ENCODE data around the gene GPC1.

The GPC1 gene

DNA sequence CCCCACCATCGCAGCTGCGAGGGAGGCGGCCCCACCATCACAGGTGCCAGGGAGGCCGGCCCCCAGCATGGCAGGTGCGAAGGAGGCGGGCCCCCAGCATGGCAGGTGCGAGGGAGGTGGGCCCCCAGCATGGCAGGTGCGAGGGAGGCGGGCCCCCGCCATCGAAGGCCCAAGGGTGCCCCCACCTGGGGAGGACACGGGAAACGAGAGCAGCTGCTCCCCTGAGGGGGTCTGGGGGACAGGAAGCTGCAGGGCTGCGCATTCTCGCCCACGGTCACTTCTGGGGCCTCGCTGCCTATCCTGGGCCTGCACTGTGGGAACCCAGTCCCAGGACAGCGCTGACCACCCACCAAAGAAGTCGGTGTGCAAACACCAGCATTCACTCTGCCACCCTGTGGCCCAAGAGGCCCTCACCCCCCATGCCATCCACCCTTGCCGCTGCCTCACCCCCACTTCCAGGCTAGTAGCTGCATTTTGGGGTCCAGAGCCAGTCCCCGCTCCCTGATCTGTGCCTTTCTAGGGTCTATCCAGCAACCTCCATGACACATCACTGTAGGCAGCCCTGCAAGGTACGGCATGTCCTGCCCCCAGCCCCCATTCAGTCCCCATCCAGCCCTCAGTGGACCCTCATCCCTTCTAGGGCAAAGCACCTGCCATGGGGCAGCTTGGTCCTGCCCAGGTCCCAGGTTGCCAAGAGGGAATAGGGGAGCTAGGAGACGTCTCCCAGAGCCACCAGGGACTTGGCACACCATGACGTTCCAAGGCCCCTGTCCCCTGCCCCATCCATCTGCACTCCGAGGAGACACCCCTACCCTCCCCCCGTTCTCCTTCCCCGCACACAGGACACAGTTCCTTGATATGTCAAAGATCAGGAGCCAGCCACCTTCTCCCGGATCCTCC, 24.0 kb upstream of the GPC1 start:
- DNase-seq, result no peak
- in situ Hi-C loops (cut with MboI; ENCODE audit: low pct_unique_long_range_greater_than_20kb, low sequenced_read_pairs), result no loop called here

DNA sequence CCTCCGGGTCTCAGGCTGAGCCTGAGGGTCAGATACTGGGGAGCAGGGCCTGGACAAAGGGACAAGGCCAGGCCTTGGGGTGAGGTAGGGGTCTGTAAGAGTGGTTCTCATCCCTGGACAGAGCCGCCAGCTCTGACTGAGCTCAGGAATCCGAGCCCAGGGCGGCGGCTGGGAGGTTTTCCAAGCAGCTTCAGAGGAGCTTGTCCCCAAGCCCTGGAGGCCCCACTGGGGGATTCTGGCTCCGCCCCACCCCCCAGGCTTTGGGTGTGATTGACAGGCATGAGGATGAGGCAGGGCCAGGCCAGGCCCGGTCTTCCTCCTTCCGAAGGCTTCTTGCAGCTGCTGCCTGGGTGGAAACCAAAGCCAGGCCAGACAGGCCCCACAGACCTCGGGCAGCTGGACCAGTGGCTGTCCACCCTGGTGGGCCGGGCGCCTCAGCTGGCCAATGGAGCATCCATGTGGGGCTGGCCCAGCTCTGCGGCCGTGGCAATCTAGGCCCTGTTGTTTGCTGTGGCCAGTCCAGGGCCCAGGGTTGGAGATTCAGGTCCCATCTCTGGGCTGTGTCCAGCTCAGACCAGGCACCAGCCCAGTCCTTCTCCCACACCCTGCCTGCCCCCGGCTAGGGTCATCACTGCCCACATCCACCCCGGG, 23.1 kb upstream of the GPC1 start:
- in situ Hi-C loops (cut with MboI; ENCODE audit: low pct_unique_long_range_greater_than_20kb, low sequenced_read_pairs), result no loop called here
- DNase-seq, result no peak

DNA sequence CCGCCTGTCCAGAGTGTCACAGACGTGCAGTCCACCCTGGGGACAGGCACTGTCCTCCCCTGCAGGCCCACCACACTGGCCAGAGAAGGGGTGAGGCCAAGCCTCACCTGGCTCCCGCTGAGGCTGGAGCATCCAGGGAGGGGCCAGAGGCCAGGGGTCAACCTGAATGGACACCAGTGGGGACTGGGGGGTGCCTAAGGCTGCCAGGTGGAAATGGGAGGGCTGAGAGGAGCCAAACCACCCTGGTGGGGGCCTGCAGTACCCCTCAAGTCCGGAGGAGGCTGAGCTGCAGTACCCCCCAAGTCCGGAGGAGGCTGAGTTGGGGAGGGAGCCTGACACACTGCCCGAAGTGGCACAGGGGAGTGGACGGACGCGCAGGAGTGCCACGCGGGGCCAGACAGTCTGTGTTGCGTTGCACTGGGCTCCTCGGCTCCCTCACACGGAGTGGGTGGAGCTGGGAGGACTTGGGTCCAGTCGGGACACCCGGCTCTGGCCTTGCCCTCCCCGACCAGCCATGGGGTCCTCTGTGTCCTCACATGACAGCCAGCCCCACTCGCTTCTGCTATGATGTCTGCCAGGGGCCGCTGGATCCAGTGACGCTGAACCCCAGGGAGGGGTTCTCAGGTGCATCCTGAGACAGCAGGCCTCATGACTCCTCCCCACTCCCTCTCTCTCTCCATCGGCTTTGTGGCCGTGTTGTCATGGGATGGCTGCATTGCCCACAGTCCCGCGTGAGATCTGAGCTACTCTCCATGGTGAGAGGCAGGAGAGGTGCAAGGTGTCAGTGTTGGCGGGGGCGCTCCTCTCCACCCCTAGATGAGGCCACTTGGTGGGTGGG, 22.3 kb upstream of the GPC1 start:
- in situ Hi-C loops (cut with MboI; ENCODE audit: low pct_unique_long_range_greater_than_20kb, low sequenced_read_pairs), result no loop called here
- no peak for DNase-seq

DNA sequence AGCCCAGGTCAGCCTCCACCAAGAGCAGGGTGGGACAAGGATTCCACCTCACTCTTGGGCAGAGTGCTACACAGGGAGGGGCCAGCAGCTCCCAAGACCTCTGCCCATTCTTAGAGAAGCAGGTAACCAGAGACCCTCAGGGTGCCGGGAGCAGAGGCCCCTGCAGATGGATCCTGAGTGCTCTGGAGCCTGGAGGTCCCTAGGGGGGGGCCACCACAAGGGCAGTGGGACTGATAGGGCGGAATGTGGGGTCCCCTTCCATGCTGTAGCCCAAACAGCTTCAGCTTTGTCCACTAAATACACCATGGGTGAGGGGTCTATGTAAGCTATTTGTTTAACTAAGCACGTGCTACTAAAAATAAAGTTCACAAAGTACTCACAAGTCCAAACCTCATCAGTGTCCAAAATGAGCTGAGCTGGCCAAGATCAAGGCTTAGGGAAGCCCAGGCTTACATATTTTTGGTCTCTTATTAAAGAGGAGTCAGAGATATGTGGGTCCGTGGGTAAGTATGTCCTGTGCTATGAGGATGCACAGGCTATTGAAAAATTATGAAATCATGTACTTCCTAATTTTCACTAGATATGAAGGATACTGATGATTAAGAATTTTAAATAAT, 21.5 kb upstream of the GPC1 start:
- in situ Hi-C loops (cut with MboI; ENCODE audit: low pct_unique_long_range_greater_than_20kb, low sequenced_read_pairs), result no loop called here
- DNase-seq, result no peak

DNA sequence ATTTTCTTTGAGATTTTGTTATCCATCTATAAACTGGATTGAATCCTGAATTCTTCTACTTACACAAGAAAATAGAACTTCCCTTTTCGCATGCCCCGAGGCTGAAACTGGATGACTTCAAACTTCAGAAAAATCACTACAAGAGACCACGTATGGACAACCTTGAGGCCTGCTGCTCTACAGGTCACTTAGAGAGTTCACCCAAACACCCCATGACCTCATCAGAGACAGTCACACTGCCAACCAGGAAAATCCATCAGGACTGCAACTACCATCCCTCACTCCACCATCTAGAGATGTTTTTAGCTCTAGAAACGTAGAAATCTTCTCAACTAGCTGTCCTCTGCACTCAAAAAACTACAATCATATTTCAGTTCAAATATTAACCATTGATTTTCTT, 18.6 kb upstream of the GPC1 start:
- DNase-seq, result no peak
- in situ Hi-C loops (cut with MboI; ENCODE audit: low pct_unique_long_range_greater_than_20kb, low sequenced_read_pairs), result no loop called here

DNA sequence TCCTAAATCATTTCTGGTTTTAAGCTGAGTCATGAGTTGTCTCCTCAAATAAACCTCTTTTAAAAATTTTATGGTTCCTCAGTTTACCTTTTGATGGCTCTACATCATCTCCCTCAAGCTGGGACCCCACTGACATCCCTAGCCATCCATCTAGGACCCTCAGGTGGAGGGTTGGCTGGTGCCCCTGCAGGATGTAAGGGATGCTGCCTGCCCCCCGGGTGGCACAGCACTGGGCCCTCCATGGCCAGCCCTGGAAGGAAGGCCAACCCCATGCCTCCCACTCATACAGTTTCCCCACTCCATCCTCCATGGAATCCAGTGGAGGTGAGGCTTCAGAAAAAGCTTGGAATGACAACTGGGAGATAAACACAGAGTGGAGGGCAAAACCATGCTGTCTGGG, 17.2 kb upstream of the GPC1 start:
- in situ Hi-C loops (cut with MboI; ENCODE audit: low pct_unique_long_range_greater_than_20kb, low sequenced_read_pairs), result no loop called here
- no peak for DNase-seq

DNA sequence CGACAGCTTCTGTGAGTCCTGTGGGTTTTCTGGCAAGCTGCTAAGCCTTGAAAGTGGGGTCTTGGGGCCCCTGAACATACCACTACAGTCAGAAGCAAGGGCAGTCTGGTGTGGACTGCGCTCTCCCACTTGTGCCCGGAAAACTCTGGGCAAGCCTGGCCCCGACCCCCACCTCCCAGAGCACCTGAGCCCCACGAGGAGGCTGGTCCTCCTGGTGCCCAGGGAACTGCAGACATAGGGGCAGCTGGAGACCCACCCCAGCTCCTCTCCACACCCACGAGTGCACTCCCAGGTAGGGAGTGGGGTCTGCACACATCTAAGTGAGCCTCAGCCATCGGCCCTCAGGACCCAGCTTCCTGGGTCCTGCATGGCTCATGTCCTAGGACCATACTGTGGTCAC, 16.2 kb upstream of the GPC1 start:
- DNase-seq, result no peak
- in situ Hi-C loops (cut with MboI; ENCODE audit: low pct_unique_long_range_greater_than_20kb, low sequenced_read_pairs), result no loop called here

DNA sequence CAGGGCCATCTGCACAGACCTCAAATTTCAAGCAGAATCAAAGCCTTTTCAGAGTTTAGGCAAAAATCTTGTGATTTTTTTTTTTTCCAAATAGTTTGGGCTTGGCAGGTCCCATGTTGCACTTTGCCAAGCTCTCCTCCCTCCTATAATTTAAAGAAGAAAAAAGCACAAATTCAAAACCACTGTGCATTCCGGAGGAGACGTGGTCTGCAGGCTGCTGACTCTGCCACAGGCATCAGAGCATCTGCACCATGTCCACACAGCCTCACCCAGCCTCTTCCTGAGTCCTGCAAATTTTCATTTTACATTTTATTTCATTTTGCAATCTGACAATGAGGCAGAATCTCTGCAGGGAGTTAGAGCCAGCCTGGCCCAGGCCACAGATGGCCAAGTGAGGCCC, 15.7 kb upstream of the GPC1 start:
- DNase-seq, result no peak
- in situ Hi-C loops (cut with MboI; ENCODE audit: low pct_unique_long_range_greater_than_20kb, low sequenced_read_pairs), result no loop called here

DNA sequence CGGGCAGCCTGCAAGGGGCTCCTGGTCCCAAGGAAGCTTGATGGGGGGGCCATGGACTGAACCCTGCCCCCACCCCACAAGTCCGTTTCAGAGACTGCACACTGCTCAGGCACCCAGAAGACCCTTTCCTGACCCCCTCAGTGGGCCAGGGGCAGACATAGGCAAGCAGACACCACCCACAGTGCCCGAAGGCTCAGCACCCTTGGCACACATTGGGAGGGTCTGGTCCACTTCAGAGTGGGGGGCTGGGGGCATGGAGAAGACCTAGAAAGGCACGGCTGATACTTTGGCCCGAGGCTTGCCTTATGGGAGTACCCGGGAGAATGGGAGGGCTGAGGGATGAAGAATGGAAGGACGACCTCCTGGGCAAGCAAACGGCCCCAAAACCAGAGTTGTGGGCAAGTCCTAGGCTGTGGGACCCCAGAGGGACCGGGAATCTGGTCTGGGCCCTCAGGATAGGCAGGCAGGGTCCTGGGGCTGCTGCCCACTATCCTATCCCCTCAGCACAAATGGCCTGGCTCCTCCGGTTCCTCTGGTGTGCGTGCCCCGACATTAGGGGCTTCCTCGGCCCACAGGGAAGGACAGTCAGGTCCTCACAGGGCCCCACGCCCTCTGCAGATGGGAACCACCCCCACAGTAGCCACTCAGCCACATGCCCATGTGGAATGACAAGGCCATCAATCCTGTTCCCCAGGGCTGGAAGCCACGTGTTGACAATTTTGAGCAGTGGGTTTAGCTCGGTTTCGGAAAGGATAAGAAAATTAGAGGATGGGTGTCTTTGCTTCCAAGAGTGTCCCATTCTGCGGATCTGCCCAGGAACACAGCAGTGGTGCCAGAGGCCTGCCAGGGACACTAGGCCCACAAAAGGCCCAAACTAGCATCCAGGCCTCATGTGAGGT, 15.0 kb upstream of the GPC1 start:
- no peak for DNase-seq
- in situ Hi-C loops (cut with MboI; ENCODE audit: low pct_unique_long_range_greater_than_20kb, low sequenced_read_pairs), result no loop called here

DNA sequence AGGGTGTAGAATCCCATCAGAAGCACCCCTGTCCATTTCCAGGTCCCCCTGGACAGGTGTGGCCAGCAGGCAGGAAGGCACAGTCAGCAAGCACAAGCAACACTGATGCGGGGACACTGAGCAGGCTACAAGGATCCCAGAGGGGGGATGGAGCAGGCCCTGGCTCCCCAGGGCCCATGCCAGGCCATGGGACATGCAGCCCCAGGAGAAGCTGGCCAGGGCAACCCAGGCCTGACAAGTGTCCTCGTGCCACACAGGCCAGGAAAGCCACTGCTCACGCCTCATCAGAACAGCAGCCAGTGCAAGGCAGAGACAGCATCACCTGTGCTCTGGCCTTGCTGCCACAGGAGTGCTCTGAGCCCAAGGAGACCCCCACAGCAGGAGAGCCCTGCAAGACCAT, 14.1 kb upstream of the GPC1 start:
- in situ Hi-C loops (cut with MboI; ENCODE audit: low pct_unique_long_range_greater_than_20kb, low sequenced_read_pairs), result no loop called here
- no peak for DNase-seq

DNA sequence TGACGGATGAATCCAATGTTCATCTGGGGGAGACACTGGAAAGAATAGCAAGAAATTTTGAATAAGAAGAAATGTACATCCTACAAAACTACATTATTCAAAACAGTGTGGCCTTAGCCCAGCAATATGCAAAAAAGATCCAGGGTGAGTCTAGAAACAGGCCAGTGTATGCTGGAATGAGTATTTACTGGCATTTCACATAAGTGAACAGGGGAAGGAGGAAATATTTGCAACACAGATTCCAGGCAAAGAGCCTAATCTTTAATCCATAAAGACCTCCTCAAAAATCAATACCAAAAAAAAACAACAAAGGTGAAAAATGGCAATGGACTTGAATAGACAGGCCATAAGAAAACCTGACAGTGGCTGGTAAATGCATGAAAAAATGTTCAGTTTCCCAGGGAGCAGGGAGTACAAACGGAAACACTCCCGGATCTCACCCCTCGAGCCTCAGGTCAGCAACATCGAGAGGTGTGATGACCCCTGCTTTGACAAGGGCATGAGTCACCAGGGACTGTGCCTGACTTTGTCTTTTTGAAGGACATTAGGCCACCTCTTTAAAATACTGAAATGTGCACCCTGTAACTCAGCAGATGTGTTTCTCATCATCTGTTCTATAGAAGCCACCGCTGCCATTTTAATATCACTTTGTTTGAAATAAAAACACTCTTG, 12.7 kb upstream of the GPC1 start:
- in situ Hi-C loops (cut with MboI; ENCODE audit: low pct_unique_long_range_greater_than_20kb, low sequenced_read_pairs), result no loop called here
- no peak for DNase-seq

DNA sequence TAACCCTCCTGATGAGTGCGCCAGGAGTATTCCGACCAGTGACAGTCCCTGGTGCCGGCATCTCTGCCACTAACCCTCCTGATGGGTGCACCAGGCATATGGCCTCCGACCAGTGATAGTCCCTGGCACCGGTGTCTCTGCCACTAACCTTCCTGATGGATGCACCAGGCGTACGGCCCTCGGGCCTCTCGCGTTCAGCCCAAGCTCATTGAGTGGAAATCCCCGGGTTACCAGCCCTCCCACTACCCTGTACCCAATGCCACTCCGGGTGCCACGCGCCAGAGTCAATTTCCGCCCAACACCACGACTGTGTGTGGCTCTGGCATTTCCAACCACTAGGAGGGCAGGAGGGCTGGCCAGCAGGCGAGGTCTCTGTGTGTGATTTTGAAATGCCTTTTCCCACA, 11.7 kb upstream of the GPC1 start:
- in situ Hi-C loops (cut with MboI; ENCODE audit: low pct_unique_long_range_greater_than_20kb, low sequenced_read_pairs), result no loop called here
- DNase-seq, result no peak

DNA sequence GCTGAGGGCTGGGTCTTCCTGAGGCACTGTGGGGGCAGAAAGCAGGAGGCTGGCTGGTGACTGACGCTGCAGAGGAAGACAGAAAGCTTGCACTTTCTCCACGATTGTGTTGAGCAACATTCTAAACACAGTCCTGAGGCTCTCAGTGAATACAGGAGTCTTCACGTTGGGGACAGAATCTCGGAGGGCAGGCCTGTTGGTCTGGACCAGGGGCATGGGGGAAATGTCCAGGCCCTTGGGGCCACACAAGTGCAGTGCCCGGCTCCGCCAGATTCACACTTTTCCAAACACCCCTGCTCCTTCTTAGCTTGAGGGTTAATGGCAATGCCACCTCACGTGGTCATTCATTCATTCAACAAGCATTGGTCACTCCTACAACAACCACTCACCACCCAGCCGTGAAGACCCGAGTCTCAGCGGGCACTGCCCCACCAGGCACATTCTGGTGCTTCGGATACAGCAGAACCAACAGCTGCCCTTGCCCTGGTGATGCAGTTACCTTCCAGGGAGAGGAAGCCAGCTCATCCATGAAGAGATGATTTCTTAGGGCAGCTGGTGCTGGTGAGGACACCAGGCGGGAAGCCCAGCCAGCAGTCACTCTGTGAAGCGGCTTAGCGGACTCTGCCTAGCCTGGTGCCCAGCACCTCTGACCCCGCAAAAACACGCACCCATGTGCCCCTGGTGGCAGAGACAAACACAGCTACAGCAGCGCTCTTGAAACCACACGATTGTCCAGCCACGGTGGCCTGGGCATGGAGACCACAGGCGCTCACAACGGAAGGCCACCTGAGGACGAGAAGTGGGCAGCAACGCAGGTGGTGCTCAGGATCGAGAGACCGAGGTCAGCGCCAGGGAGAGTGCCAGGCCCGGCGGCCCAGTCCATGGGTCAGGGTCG, 10.9 kb upstream of the GPC1 start:
- DNase-seq, result no peak
- in situ Hi-C loops (cut with MboI; ENCODE audit: low pct_unique_long_range_greater_than_20kb, low sequenced_read_pairs), result loop anchor here (25.0 kb wide), 1 partner anchor 187 kb away; no protein-coding TSS in a partner anchor

DNA sequence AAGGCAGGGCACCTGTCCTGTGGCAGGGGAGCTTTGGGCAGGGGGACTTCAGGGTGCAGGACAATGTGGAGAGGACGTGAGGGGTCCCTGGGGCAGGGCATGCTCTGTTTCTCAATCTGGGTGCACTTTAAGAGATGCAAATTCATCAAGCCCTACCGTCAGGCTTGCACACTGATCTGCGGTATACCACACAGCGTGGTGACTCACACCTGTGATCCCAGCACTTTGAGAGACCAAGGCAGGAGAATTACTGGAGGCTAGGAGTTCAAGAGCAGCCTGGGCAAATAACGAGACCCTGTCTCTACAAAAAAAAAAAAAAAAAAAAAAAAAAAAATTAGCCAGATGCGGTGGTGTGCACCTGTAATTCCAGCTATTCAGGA, 10.2 kb upstream of the GPC1 start:
- DNase-seq, result no peak
- in situ Hi-C loops (cut with MboI; ENCODE audit: low pct_unique_long_range_greater_than_20kb, low sequenced_read_pairs), result loop anchor here (25.0 kb wide), 1 partner anchor 188 kb away; no protein-coding TSS in a partner anchor

DNA sequence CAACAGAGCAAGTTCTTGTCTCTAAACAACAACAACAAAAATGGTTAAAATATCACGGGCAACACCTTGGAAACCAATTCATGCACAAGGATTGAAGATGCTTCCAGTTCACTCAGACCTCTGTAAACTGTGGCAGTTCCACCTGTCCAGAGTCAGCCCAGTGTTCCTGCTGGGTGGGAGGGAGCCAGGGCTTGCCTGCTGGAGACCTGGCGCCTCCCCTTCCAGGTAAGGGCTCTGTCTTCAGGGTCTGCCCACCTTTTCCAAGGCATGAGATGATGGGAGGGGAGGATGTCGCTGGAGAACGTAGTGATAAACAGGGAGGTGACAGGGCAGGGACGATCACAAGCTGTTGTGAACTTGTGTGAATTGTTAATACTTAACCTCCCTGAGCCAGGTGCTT, 9.8 kb upstream of the GPC1 start:
- DNase-seq, result no peak
- in situ Hi-C loops (cut with MboI; ENCODE audit: low pct_unique_long_range_greater_than_20kb, low sequenced_read_pairs), result loop anchor here (25.0 kb wide), 1 partner anchor 188 kb away; no protein-coding TSS in a partner anchor

DNA sequence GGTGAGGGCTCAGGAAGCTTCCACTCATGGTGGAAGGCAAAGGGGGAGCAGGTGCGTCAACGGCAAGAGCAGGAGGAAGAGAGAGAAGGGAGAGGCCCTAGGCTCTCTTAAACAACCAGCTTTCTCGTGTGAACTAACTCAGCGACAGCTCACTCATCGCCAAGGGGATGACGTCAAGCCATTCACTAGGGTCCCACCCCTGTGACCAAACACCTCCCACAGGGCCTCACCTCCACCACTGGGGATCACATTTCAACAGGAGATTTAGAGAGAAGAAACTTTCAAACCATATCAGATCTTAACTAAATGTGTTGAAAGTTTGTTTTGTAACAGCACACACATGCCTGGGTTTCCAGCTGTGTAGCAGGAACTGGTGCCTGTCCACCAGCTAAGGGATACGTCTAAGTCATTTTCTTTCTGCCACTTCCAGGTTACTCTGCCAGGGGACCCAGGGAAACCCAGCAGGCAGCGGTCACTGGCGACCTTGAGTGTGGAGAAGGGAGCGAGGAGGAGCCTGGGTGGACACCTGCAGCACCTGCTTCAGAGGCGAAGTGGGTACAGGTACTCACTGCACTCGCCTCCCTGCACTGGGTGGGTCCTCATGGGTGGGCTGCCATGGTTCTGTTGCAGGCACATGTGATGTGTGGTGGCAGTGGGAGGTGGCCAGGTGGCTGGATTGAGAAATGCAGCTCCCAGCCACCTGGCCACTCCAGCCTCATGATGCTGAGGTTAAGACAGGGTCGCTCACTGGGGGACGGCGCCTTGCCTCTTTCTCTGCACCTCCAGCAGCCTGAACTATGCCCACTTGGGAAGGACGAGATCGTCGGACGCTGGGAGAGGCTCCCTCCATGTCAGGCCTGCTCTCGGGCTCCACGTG, 8.4 kb upstream of the GPC1 start:
- DNase-seq, result no peak
- in situ Hi-C loops (cut with MboI; ENCODE audit: low pct_unique_long_range_greater_than_20kb, low sequenced_read_pairs), result loop anchor here (25.0 kb wide), 1 partner anchor 190 kb away; no protein-coding TSS in a partner anchor
